GM21360 (cell line): ENCODE data around the gene NECAB2.
"Not testable (repeated sequence)": the region's sequence is repeated elsewhere in the genome, so short reads cannot be mapped to it uniquely, and the experiment has no call there.

Experiments used
- ATAC-seq: cut with Tn5 transposase; IDR thresholded peaks from one replicate; pipeline ENCODE4 v1.9.1; 2021; ENCODE audit warnings: mild to moderate bottlenecking, moderate library complexity; ENCODE audit not compliant: unreplicated experiment

The NECAB2 gene

GRCh38 chr16:83935858-83936255 is 32.2 kb upstream of the NECAB2 start:
- no peak for ATAC-seq

GRCh38 chr16:83936581-83937165 is 31.4 kb upstream of the NECAB2 start:
- ATAC-seq: no peak

GRCh38 chr16:83937267-83937666 is 30.8 kb upstream of the NECAB2 start:
- ATAC-seq: no peak

GRCh38 chr16:83937922-83938885 is 29.8 kb upstream of the NECAB2 start:
- no peak for ATAC-seq

GRCh38 chr16:83939266-83939855 is 28.7 kb upstream of the NECAB2 start:
- no peak for ATAC-seq

- no peak for ATAC-seq
These were observed 27.9 kb upstream of the NECAB2 start for GRCh38 chr16:83940119-83940518.

- ATAC-seq: no peak
These were observed 27.2 kb upstream of the NECAB2 start for GRCh38 chr16:83940630-83941378.

GRCh38 chr16:83941546-83941945 is 26.5 kb upstream of the NECAB2 start:
- ATAC-seq: not testable (repeated sequence)

GRCh38 chr16:83942074-83942473 is 26.0 kb upstream of the NECAB2 start:
- no peak for ATAC-seq

GRCh38 chr16:83942815-83943515 is 25.1 kb upstream of the NECAB2 start:
- no peak for ATAC-seq

- ATAC-seq: no peak
These were observed 24.5 kb upstream of the NECAB2 start for GRCh38 chr16:83943516-83944050.

- ATAC-seq: no peak
These were observed 22.5 kb upstream of the NECAB2 start for GRCh38 chr16:83945587-83945986.

- no peak for ATAC-seq
These were observed 21.8 kb upstream of the NECAB2 start for GRCh38 chr16:83946154-83946780.

- ATAC-seq: no peak
These were observed 21.1 kb upstream of the NECAB2 start for GRCh38 chr16:83946781-83947566.

- no peak for ATAC-seq
These were observed 20.3 kb upstream of the NECAB2 start for GRCh38 chr16:83947642-83948234.

- ATAC-seq: no peak
These were observed 18.9 kb upstream of the NECAB2 start for GRCh38 chr16:83948914-83949723.

GRCh38 chr16:83949724-83950001 is 18.4 kb upstream of the NECAB2 start:
- ATAC-seq: no peak

- ATAC-seq: not testable (repeated sequence)
These were observed 17.1 kb upstream of the NECAB2 start for GRCh38 chr16:83950862-83951399.
